IMR-90 (cell line): ENCODE results near the gene FBH1.

Experiments used
- CEBPB ChIP-seq: IDR thresholded peaks from 2 replicates; pipeline ENCODE4 v1.6.1; 2012; ENCODE audit warnings: low read depth, low read length, improper control_type of control experiment
- MAZ ChIP-seq: IDR thresholded peaks from 2 replicates; pipeline ENCODE4 v1.6.1; 2012; ENCODE audit warnings: low read depth, mild to moderate bottlenecking, low read length, improper control_type of control experiment, moderate library complexity, borderline replicate concordance
- POLR2A ChIP-seq: IDR thresholded peaks from 2 replicates; pipeline ENCODE4 v1.6.1; 2012; ENCODE audit warnings: mild to moderate bottlenecking, low read depth, low read length
- RCOR1 ChIP-seq: IDR thresholded peaks from 2 replicates; pipeline ENCODE4 v1.6.1; 2012; ENCODE audit warnings: mild to moderate bottlenecking, low read length, improper control_type of control experiment; ENCODE audit not compliant: insufficient replicate concordance
- TF ChIP-seq, protein P1 (sequence below): conservative IDR thresholded peaks from 2 replicates; pipeline ENCODE4 v1.5.1; 2012; ENCODE audit warnings: mild to moderate bottlenecking, low read depth, low read length, improper control_type of control experiment
- TF ChIP-seq, protein P2 (sequence below): fragments of 150-350 bp; IDR thresholded peaks from 2 replicates; pipeline ENCODE4 v1.6.1; 2017; ENCODE audit warnings: mild to moderate bottlenecking, antibody characterized with exemption, low read length, low read depth
- TF ChIP-seq, protein P3 (sequence below): fragments of 150-350 bp; IDR thresholded peaks from 2 replicates; pipeline ENCODE4 v1.6.1; 2016; ENCODE audit warnings: low read depth, mild to moderate bottlenecking, low read length, moderate library complexity, borderline replicate concordance

DNA sequence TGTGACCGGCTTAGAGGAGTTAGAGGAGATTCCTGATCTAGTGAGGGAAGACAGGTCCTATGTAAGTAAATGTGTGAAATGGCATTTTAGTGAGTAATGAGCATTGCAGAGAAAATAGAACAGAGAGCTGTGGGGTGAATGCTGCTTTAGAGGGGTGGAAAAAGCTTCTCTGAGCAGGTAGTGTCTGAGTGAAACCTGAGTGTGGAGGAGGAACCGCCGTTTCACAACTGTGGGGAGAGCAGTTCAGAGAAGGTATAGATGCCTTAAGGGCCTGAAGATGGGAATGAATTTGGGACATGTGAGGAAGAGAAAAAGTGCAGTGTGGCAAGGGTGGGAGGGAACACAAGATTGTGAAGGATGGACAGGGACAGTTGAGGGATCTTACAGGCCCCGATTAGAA lies 21.6 kb downstream of the FBH1 start:
- TF ChIP-seq, protein P1, sequence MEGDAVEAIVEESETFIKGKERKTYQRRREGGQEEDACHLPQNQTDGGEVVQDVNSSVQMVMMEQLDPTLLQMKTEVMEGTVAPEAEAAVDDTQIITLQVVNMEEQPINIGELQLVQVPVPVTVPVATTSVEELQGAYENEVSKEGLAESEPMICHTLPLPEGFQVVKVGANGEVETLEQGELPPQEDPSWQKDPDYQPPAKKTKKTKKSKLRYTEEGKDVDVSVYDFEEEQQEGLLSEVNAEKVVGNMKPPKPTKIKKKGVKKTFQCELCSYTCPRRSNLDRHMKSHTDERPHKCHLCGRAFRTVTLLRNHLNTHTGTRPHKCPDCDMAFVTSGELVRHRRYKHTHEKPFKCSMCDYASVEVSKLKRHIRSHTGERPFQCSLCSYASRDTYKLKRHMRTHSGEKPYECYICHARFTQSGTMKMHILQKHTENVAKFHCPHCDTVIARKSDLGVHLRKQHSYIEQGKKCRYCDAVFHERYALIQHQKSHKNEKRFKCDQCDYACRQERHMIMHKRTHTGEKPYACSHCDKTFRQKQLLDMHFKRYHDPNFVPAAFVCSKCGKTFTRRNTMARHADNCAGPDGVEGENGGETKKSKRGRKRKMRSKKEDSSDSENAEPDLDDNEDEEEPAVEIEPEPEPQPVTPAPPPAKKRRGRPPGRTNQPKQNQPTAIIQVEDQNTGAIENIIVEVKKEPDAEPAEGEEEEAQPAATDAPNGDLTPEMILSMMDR = no peak
- TF ChIP-seq CEBPB = no peak
- TF ChIP-seq, protein P2, sequence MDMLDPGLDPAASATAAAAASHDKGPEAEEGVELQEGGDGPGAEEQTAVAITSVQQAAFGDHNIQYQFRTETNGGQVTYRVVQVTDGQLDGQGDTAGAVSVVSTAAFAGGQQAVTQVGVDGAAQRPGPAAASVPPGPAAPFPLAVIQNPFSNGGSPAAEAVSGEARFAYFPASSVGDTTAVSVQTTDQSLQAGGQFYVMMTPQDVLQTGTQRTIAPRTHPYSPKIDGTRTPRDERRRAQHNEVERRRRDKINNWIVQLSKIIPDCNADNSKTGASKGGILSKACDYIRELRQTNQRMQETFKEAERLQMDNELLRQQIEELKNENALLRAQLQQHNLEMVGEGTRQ = no peak
- TF ChIP-seq POLR2A = no peak
- no peak for TF ChIP-seq MAZ
- no peak for TF ChIP-seq RCOR1
- TF ChIP-seq, protein P3, sequence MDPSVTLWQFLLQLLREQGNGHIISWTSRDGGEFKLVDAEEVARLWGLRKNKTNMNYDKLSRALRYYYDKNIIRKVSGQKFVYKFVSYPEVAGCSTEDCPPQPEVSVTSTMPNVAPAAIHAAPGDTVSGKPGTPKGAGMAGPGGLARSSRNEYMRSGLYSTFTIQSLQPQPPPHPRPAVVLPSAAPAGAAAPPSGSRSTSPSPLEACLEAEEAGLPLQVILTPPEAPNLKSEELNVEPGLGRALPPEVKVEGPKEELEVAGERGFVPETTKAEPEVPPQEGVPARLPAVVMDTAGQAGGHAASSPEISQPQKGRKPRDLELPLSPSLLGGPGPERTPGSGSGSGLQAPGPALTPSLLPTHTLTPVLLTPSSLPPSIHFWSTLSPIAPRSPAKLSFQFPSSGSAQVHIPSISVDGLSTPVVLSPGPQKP = no peak
